Right hindlimb (tissue), 1 donor: ENCODE measurements around the gene HSPB2.
"Not testable (repeated sequence)": the region's sequence is repeated elsewhere in the genome, so short reads cannot be mapped to it uniquely, and the experiment has no call there.

Experiments used
- DNase-seq: peaks from one replicate; pipeline ENCODE4 v3.0.0-alpha.2; 2018

The HSPB2 gene

DNA sequence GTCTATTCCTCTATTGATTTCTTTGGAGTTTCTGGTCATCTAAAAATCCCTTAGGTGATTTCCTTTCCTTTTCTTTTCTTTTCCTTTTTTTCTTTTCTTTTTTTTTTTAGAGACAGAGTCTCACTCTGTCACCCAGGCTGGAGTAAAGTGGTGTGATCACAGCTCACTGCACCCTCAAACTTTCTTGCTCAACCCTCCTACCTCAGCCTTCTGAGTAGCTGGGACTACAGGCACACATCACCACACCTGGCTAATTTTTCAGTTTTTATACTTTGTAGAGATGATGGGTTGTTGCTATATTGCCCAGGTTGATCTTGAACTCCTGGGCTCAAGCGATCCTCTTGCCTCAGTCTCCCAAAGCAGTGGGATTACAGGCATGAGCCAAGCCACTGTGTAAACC, 4.2 kb downstream of the HSPB2 start:
- DNase-seq: no peak

DNA sequence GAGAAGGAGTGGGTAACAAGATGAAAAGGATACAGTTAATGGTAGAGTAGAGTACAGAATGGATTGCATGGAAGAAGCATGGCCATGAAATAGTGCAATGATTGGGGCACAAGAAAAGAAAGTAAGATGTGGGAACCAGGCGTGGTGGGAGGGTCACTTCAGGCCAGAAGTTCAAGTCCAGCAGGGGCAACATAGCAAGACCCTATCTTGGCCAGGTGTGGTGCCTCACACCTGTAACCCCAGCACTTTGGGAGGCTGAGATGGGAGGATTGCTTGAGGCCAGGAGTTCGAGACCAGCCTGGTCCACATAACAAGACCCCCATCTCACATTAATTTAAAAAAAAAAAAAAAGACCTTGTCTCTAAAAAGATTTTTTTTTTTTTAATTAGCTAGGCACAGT, 4.8 kb downstream of the HSPB2 start:
- DNase-seq: no peak

DNA sequence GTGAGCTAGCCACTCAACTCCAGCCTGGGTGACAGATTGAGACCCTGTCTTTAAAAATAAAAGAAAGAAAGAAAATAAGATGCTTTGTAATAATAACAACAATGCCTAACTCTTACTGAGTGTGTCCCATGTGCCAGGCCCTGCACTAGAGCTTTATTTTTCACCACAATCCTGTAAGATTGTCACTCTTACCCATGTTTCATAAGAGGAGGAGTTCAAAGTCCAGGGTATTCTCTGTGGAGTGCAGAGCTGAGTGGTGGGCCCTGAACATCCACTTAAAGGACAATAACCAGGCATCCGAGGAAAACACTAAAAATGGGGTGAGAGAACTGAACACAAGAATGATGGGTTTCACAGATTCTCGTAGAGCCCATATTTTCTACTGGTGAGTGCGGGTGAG, 5.3 kb downstream of the HSPB2 start:
- no peak for DNase-seq

DNA sequence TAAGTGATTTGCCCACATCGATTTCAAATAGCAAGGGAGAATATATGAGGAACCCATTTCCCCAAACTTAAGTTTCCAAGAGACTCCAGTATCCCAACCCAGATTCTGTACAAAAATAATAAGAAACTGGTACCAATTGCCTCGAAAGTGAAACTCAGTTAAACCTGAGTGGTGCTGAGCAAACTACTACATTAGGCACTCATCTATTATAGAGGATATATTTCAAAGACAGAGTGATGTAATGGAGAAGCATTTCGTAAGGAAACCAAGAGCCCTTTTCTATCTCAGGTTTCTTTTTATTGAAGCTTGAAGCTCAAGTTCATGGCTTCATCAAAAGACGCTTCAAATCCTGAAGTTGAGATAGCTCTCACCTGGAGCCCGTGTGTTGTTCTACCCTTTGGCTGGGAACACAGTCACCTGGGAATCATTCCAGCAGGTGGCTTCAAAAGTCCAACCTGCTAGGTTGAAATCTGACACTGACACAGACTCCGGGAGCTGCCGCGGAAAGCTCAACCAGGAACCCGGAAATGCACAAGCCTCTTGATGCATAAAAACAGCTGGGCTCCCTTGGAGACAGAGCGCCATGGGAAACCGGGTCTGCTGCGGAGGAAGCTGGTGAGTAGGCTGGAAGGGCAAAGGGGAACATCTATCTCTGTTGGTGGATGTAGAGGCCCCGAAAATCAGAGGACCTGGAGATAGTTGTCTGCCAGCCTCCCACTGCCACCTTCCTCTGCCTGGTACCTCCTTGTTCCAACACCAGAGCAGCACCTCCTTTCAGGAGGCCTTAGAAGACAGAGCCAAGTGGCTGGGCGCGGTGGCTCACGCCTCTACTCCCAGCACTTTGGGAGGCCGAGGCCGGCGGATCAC, 6.1 kb downstream of the HSPB2 start, which contains the start of gene C11orf52:
Gene C11orf52, plus strand, starts transcription at position 524 of the 867 bp plus-strand sequence. Its CDS starts 60 bp downstream, at position 584.
- peak; percentile 62 for DNase-seq

DNA sequence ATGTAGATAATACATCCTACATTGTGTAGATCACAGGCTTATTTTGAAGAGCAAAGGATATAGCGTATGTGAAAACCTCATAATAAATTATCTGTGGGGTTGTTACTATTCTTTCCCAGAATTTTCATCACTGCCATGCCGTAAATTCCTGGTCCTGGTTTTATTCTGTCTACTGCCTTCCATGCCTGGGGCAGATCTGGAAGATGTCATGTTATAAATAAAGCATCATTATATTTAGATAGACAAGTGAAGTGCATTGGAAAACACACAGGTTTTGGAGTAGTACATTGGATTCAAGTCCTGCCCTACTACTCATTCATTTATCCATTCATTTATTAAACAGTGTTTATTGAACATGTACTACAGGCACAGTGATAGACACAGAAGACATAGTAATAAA, 8.4 kb downstream of the HSPB2 start:
- no peak for DNase-seq

DNA sequence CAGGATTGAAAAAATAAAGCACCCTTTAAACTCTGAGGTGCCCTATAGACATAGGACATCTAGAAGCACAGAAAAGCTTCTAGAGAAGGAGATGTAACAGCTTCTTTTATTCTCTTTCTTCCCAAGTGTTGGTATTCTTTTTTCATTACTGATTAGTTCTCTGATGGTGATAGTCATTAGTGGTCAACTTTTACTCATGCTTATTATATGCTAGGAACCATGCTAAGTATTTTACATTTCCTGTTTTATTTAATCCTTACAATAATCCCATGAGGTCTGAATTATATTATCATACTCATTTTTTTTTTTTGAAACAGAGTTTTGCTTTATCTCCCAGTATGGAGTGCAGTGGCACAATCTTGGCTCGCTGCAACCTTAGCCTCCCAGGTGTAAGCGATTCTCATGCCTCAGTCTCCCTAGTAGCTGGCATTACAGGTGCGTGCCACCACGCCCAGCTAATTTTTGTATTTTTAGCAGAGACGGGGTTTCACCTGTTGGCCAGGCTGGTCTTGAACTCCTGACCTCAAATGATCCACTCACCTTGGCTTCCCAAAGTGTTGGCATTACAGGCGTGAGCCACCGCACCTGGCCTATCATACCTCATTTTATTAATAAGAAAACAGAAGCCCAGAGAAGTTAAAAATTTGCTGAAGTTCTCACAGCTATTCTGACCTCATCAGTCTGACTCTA, 9.2 kb downstream of the HSPB2 start:
- no peak for DNase-seq

DNA sequence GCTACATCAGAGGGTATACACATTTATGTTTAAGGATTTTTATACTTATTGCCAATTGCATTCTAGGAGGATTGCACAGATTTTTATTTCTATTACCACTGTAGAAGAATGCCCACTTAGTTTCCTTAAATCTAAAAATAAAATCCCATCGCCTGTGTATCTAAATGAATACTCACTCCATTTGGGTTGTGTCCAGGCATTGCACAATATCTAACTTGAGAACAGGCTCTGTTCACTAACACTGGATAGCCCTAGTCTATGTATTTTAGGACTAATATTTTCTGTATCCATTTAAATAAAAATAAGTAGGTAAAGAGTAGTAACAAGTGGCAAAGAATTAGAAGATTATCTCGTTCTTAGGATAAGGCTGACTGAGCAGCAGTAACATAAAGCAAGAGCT, 10.3 kb downstream of the HSPB2 start:
- DNase-seq: no peak

DNA sequence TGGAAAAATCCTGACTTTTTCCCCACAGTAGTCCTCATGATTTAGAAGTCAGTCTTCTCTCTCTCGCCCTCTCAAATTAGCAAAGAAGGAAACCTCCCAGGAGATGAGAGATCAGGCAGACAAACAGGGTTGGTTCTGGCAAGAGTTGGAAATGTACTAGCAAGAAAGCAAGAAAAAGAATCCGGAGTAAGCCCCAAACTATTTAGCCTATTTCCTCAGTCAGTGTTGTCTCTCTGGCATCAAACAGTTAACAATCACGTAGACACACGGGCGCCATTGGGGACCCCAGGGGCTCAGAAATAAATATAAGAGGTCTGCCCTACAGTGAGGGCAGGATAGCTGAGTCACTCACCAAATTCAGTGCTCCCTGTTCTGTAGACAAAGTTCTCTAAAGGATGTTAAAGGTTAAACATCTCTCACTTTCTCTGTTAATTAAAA, 10.8 kb downstream of the HSPB2 start:
- DNase-seq: no peak

DNA sequence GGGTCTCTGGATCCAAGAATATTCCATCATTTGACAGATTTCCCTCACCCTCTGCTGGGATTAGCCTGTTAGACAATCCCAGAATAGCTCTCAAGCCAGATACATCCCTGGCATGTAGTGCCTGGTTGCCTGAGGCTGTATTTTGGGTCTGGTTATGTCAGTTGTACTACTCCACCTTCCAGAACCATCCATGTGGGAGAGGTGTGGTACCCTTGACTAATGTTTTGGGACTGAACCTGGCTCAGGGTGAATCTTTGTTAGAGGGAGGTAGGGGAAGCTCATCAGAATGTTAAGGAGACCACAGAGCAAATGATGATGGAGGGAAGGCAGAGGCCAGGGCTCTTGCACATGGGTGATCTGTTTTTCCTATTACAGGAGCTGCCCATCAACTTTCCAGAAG, 11.4 kb downstream of the HSPB2 start:
- no peak for DNase-seq

DNA sequence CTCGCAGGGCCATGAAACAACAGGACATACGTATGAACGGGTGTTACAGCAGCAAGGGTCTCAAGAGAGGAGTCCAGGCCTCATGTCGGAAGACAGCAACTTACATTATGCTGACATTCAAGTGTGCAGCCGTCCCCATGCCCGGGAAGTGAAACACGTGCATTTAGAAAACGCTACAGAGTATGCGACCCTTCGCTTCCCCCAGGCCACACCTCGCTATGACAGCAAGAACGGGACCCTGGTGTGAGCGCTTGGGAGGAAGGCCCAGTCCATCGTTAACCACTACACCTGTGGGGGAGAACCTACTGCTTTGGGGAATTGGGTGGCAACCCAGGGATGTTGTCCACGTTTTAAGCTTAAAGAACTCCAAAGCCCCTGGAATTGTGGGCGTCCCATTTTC, 13.4 kb downstream of the HSPB2 start:
- no peak for DNase-seq

DNA sequence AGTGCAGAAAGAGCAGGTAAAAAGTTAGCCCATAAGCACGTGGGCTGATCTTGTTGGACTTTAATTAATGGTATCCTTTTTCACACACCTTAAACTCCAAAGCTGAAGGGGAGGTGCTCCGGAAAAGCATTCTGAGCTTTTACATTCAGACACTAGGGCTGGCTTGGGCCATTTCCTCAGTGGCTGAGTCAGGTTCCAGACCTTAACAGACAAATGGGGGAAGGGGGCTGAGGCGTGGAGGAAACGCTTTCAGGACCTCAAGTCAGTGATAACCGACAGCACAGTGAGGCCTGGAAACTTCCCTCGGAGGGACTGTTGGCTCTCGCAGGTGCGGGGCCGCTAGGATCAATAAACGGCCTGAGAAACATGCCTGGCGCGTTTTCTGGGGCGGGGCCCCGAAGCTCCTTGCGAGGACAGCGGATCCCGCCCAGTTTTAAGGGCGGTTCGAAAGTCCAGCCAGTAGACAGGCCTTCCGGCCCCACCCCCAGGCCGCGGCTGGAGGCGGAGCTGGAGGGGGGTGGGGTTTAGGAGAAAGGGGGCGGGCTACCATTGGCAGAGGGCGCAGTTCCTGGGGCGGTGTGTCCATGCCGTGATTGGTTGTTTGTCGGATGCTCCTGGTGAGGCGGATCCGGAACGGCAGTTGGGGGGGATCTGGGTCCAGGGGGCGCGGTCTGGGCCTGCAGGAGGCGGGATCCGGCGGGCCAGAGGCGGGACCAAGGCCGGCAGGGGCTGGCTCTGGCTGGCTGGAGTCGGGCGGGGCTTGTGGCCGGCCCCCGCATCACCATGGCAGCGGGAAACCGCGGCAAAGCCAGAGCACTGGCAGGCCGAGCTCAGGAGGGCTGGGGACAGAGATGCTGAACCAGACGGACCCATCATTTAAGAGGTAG, 14.2 kb downstream of the HSPB2 start:
- DNase-seq: peak; percentile 99

DNA sequence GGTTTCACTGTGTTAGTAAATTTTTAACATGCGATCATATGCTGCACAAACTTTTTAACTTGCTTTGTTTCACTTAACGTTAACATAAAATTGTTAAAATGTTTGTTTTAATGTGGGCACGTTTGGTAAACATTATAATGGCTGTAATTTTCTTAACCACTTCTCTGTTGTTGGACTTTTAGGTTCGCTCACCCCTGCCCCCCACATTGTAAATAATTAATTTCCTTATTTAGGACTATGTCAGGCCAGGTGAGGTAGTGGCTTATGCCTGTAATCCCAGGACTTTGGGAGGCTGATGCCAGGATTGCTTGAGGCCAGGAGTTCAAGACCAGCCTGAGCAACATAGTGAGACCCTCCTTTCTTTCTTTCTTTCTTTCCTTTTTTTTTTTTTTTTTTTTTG, 17.9 kb downstream of the HSPB2 start:
- DNase-seq: no peak

DNA sequence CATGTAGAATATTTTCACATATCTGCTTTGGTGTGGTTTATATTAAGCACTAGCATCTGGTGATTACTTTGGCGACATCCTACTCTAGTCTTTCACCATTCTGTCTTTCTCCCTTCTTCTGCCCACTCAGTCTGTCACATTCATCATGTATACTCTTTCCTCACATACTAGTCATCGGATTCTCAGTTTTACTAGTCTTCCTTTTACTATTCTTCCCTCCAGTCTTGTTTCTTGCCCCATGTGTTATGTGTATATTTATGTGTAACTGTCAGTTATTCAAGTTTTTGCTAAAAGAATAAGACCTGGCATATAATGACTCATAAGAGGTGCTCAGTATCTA, 20.0 kb downstream of the HSPB2 start:
- no peak for DNase-seq

DNA sequence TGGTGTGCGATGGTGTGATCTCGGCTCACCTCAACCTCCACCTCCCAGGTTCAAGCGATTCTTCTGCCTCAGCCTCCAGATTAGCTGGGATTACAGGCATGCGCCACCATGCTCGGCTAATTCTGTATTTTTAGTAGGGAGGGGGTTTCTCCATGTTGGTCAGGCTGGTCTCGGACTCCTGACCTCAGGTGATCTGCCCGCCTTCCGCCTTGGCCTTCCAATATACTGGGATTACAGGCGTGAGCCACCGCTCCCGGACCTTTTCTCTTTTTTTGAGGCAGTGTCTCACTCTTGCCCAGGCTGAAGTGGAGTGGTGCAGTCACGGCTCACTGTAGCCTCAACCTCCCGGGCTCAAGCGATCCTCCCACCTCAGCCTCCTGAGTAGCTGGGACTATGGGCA, 20.6 kb downstream of the HSPB2 start:
- not testable (repeated sequence) for DNase-seq

DNA sequence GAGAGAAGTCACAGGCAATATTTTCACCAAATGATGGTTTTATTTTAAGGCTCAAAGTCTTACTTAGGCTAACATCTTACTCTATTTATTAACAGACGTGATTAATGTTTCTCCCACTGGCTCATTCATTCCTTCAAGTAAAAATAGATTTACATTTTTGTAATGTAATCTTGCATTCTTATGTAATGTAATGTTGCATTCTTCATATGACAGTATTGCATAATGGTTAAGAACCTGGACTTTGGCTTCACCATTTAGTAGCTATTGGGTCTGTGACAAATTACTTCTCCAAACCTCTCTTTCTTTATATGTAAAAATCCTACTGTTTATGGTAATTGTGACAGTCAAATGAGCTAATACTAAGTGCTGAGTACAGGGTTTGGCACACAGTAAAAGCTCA, 21.3 kb downstream of the HSPB2 start:
- DNase-seq: no peak

DNA sequence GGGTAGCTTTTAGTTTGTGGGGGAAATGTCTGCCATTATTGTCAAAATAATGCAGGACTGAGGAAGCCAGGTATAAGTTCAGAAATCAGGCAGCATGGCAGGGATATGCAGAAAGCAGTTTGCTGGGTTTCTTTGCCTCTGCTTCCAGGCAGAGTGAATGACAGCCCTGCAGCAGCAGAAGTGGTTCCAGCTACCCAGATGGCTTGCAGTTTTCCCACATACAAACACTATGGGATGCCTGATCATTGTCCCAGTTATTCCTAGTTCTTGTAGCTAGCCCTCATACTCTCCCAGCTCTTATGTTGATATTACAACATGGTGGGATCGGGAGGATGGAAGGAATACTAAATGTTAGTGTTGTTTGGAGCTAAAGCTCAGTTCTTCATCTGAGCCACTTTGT, 21.8 kb downstream of the HSPB2 start:
- no peak for DNase-seq

DNA sequence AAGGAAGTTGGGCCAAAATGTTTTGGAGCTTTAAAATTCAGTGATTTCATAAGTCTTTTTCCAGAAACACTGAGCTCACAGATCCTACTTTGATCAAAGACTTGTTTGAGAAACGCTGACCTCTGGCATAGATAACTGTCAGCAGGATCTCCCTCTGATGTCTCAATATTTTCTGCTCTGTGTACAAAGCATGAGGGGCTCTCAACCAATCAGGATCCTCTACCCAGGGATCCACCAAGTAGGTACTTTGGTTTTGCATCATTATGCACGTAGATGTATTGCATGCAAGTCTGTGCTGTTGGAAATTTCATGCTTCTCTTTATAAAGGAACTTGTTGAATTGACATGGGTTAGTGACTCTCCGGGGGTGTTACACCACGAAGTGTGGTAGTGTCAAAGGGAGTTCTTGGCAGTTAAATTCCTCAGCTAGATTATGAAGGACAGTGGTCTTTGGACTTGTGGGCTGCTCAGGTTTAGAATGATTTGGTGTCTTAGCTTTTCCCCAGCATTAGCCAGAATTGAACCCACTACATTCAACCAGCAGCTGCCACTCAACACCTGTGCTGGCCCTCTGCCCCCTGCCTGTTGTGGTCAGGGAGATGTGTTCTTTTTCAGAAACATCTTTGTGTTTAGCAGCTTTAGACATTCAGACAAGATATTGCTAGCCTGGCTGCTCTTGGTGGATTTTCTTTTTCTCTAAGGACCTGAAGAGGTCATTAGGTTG, 22.9 kb downstream of the HSPB2 start:
- DNase-seq: no peak

DNA sequence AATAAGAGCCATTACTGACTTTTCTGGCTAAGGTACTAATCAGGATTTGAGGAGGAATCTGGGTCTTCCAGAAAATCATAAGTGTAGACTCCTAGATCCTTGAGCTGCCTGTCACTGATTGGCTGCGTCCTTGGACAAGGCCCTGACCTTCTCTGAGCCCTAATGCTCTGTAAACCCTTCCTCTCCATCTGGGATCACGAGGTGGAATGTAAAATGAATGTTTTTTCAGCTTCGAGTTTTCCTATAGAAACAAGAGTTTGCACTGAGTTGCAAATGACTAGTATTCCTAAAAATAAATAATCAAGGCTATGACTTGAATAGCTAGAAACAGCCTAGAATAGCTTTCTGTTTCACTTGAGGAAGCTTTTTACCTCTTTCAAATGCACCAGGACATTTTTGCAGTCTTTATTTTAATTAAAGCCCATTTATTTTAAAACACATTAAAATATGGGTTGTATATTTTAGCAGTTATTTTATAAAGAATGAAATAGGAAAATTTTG, 23.6 kb downstream of the HSPB2 start:
- DNase-seq: no peak

DNA sequence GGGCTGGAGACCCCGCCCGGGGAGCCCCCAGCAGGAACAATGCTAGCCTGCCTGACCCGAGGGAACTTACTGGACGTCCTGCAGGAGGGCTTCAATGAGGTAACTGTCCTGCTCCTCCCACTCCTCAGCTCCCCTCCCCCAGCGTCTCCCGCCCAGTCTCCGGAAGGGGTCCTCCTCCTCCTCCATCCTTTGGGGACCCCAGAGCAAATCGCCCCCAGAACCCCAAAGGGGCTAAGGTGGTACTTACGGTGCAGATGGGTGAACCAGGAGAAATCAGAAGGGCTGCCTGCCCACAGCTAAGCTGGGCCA, 24.9 kb downstream of the HSPB2 start:
- DNase-seq: no peak

DNA sequence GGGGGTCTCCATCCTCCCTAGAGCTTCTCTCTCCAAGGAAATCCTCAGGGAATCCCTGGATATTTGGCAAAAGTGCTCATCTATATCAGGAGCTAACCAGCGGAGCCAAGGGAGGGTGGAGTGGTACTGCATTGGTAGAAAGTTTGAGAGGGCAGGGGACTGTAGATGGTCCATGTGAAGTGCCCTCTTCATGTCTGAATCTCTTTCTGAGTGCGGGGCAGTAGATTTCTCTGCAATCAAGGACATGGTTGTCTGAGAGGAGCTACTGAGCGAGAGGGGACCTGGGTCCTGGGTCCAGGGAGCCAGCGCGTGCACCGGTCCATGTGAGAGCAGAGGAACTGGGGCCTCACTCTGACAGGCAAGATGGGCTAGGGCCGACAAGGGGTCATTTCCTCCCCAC, 25.3 kb downstream of the HSPB2 start:
- no peak for DNase-seq

DNA sequence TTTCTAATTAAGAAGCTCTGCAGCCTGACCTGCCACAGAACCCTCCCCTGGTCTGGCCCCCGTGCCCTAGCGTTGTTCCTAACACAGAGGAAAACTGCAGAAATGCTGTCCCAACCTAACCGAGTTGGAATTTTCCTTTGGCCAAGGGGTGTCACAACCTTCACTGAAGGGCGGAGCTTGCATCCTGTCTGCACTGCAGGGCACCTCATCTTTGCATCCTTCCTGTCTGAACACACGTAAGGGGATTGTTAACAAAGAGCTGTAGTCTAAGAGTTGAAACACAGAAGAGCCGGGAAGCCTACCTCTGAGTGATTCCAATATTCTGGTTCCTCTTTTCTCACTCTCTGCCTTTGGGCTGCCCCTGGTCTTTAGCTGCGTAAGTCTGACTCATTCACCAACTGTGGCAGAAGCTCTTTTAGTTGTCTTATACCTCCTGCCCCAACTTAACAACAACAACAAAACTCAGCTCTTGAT, 26.2 kb downstream of the HSPB2 start:
- no peak for DNase-seq

DNA sequence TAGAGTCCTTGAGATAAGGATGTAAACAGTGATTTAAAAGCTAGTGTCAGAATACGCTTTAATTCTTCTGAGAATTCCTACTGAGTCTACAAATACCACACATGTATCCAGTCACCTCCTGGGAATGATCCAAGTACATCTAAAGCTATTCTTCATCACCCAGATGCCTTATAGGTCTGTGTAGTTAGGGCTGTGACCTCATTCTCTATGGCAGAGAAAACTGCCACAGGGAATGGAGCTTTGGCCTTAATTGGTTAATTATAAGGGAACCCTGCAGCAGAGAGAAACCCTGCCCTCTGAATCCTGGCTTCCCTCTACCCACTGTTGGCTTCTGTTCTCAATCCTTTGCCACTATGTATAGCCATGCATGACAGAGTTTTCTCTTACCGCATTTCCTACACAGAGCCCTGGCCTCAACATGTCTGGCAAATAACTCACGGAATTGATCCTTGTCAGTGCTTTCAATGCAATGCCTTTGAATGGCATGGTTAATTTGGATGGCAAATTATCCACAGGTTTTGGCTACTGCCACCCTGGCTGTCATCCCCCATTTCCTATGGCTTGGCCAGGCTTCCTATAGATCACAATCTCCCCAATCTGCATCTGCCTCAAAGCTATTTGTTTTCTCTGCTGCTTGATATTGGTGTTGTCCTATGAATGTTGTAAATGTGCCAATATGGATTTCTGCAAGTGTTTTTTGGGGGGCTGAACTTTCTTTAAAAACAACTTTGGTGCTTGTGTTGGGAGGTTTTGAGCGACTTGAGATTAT, 27.5 kb downstream of the HSPB2 start:
- no peak for DNase-seq
